Colon (tissue), 2 donors: ENCODE data around the gene TFPI2.
"Not testable (repeated sequence)": the region's sequence is repeated elsewhere in the genome, so short reads cannot be mapped to it uniquely, and the experiment has no call there.

ENCODE experiments used
- FAIRE-seq: peaks from 2 replicates; lab custom pipeline; 2012; peaks lifted over from hg19 to GRCh38; lab: Jason Lieb, UNC
- donor health status: control.
- donor health status: control.

Gene TFPI2

GRCh38 chr7:93890464-93891068, at the start of gene TFPI2:
Gene TFPI2, minus strand, starts transcription at chr7:93890753. Its CDS starts 75 bp downstream, at chr7:93890678.
- FAIRE-seq: no peak

- no peak for FAIRE-seq
Observed at GRCh38 chr7:93938293-93938692, 47.7 kb upstream of the TFPI2 start.

- no peak for FAIRE-seq
Observed at GRCh38 chr7:93937818-93938217, 47.3 kb upstream of the TFPI2 start.

- no peak for FAIRE-seq
Observed at GRCh38 chr7:93935102-93935501, 44.5 kb upstream of the TFPI2 start.

GRCh38 chr7:93933156-93933555, 42.6 kb upstream of the TFPI2 start:
- FAIRE-seq: no peak

- no peak for FAIRE-seq
Observed at GRCh38 chr7:93931655-93932054, 41.1 kb upstream of the TFPI2 start.

GRCh38 chr7:93927585-93927984, 37.0 kb upstream of the TFPI2 start:
- FAIRE-seq: no peak

GRCh38 chr7:93926800-93927199, 36.2 kb upstream of the TFPI2 start:
- no peak for FAIRE-seq

- no peak for FAIRE-seq
Observed at GRCh38 chr7:93923942-93924341, 33.4 kb upstream of the TFPI2 start.

GRCh38 chr7:93923296-93923695, 32.7 kb upstream of the TFPI2 start:
- FAIRE-seq: no peak

GRCh38 chr7:93921607-93922566, 31.3 kb upstream of the TFPI2 start, which contains the start of gene GNG11:
Gene GNG11, plus strand, starts transcription at chr7:93921735. Its CDS starts 403 bp downstream, at chr7:93922138.
- no peak for FAIRE-seq

- no peak for FAIRE-seq
Observed at GRCh38 chr7:93921186-93921585, 30.6 kb upstream of the TFPI2 start.

- no peak for FAIRE-seq
Observed at GRCh38 chr7:93920496-93921182, 30.1 kb upstream of the TFPI2 start.

- not testable (repeated sequence) for FAIRE-seq
Observed at GRCh38 chr7:93916315-93916714, 25.8 kb upstream of the TFPI2 start.

GRCh38 chr7:93915888-93916287, 25.3 kb upstream of the TFPI2 start:
- not testable (repeated sequence) for FAIRE-seq

GRCh38 chr7:93915206-93915842, 24.8 kb upstream of the TFPI2 start:
- FAIRE-seq: peak; percentile 24

- FAIRE-seq: no peak
Observed at GRCh38 chr7:93914581-93915066, 24.1 kb upstream of the TFPI2 start.

GRCh38 chr7:93913197-93913596, 22.6 kb upstream of the TFPI2 start:
- no peak for FAIRE-seq

- not testable (repeated sequence) for FAIRE-seq
Observed at GRCh38 chr7:93911661-93912060, 21.1 kb upstream of the TFPI2 start.

- not testable (repeated sequence) for FAIRE-seq
Observed at GRCh38 chr7:93911242-93911641, 20.7 kb upstream of the TFPI2 start.

- FAIRE-seq: no peak
Observed at GRCh38 chr7:93910076-93910994, 19.8 kb upstream of the TFPI2 start.
